Measurements from ENCODE around the gene MORF4L1.
A peak's percentile ranks its signal among the peaks of the same experiment; 100 is the strongest.

MORF4L1 gene

GRCh38 chr15:78909160-78909695, 36.5 kb downstream of the MORF4L1 start:
- Histone ChIP-seq H2AFZ (ENCODE audit: low read depth, low read length, severe bottlenecking) (no peak overlapping the region), H3K4me2 (ENCODE audit: low read depth, low read length, poor library complexity, severe bottlenecking) (no peak overlapping the region), H3K36me3 (ENCODE audit: low read length) (peaks cover 17% of the 10 kb centered on the region), H4K20me1 (ENCODE audit: low read depth, low read length) (peaks cover 3% of the 10 kb centered on the region; the same call in 1 of the 2 replicates), H3K79me2 (ENCODE audit: insufficient read depth, low read length) (0 out of 2 replicates have a peak, but pooled peaks cover 5% of the 10 kb centered on the region), H3K9me3 (ENCODE audit: insufficient read depth, low read length) (no peaks in the 10 kb centered on the region), H3K4me3 (ENCODE audit: insufficient read depth, low read length, poor library complexity, severe bottlenecking) (no peak overlapping the region), H3F3A (ENCODE audit: insufficient read depth) (peaks cover 25% of the 10 kb centered on the region; the same call in 1 of the 2 replicates), H3K9ac (ENCODE audit: low read length) (no peak overlapping the region), H3K27me3 (ENCODE audit: low read length) (no peaks in the 10 kb centered on the region), H3K9me2 (replicated peaks; ENCODE audit: insufficient read depth, low read length) (no peaks in the 10 kb centered on the region), H3K27ac (ENCODE audit: low read depth, low read length) (no peak overlapping the region)
- no peak for TF ChIP-seq CTCF (IDR thresholded peaks at IDR 0.05; ENCODE audit: insufficient read depth, low read length, poor library complexity, severe bottlenecking)
- no peak for TF ChIP-seq EZH2phosphoT487 (conservative IDR thresholded peaks at IDR 0.05; ENCODE audit: low read length)

- TF ChIP-seq EZH2phosphoT487 (conservative IDR thresholded peaks at IDR 0.05; ENCODE audit: low read length): no peak
- peak; percentile 73 for TF ChIP-seq CTCF (IDR thresholded peaks at IDR 0.05; ENCODE audit: insufficient read depth, low read length, poor library complexity, severe bottlenecking)
- peaks cover 3% of the 10 kb centered on the region; the same call in 1 of the 2 replicates for H4K20me1 ChIP-seq (ENCODE audit: low read depth, low read length)
- peaks cover 25% of the 10 kb centered on the region; the same call in 1 of the 2 replicates for H3F3A ChIP-seq (ENCODE audit: insufficient read depth)
- peaks cover 16% of the 10 kb centered on the region for H3K36me3 ChIP-seq (ENCODE audit: low read length)
- no peak overlapping the region for H3K4me2 ChIP-seq (ENCODE audit: low read depth, low read length, poor library complexity, severe bottlenecking)
- no peaks in the 10 kb centered on the region for H3K9me3 ChIP-seq (ENCODE audit: insufficient read depth, low read length)
- H2AFZ ChIP-seq (ENCODE audit: low read depth, low read length, severe bottlenecking): no peak overlapping the region
- H3K79me2 ChIP-seq (ENCODE audit: insufficient read depth, low read length): 0 out of 2 replicates have a peak, but pooled peaks cover 5% of the 10 kb centered on the region
- H3K27ac ChIP-seq (ENCODE audit: low read depth, low read length): no peak overlapping the region
- H3K9me2 ChIP-seq (replicated peaks; ENCODE audit: insufficient read depth, low read length): no peaks in the 10 kb centered on the region
- H3K9ac ChIP-seq (ENCODE audit: low read length): no peak overlapping the region
- no peaks in the 10 kb centered on the region for H3K27me3 ChIP-seq (ENCODE audit: low read length)
- H3K4me3 ChIP-seq (ENCODE audit: insufficient read depth, low read length, poor library complexity, severe bottlenecking): no peak overlapping the region
These were observed 37.1 kb downstream of the MORF4L1 start for GRCh38 chr15:78909791-78910228.

- H3K9me2 ChIP-seq (replicated peaks; ENCODE audit: insufficient read depth, low read length): no peaks in the 10 kb centered on the region
- H3K27ac ChIP-seq (ENCODE audit: low read depth, low read length): no peak overlapping the region
- no peak overlapping the region for H3K4me2 ChIP-seq (ENCODE audit: low read depth, low read length, poor library complexity, severe bottlenecking)
- H4K20me1 ChIP-seq (ENCODE audit: low read depth, low read length): peaks cover 3% of the 10 kb centered on the region; the same call in 1 of the 2 replicates
- TF ChIP-seq CTCF (IDR thresholded peaks at IDR 0.05; ENCODE audit: insufficient read depth, low read length, poor library complexity, severe bottlenecking) (no peak), EZH2phosphoT487 (conservative IDR thresholded peaks at IDR 0.05; ENCODE audit: low read length) (no peak)
- no peak overlapping the region for H2AFZ ChIP-seq (ENCODE audit: low read depth, low read length, severe bottlenecking)
- H3F3A ChIP-seq (ENCODE audit: insufficient read depth): peaks cover 25% of the 10 kb centered on the region; the same call in 1 of the 2 replicates
- no peaks in the 10 kb centered on the region for H3K9me3 ChIP-seq (ENCODE audit: insufficient read depth, low read length)
- no peak overlapping the region for H3K9ac ChIP-seq (ENCODE audit: low read length)
- peaks cover 13% of the 10 kb centered on the region for H3K36me3 ChIP-seq (ENCODE audit: low read length)
- no peak overlapping the region for H3K4me3 ChIP-seq (ENCODE audit: insufficient read depth, low read length, poor library complexity, severe bottlenecking)
- H3K27me3 ChIP-seq (ENCODE audit: low read length): no peaks in the 10 kb centered on the region
- 0 out of 2 replicates have a peak, but pooled peaks cover 5% of the 10 kb centered on the region for H3K79me2 ChIP-seq (ENCODE audit: insufficient read depth, low read length)
These were observed 37.6 kb downstream of the MORF4L1 start for GRCh38 chr15:78910271-78910670.

Measured in SU-DHL-6 (cell line).